Left lung (tissue), 10 donors: ENCODE data around the gene SLC16A7. TPM values are rescaled to one million over a fixed set of nuclear protein-coding genes. Genes with fewer than 3 reads are reported as not detected.
A peak's percentile ranks its signal among the peaks of the same experiment; 100 is the strongest.

ENCODE experiments used
- ATAC-seq: fragments of 200-7000 bp; cut with Tn5 transposase; one replicate; pipeline ENCODE4 v1.9.1; 2020; ENCODE audit warnings: moderate library complexity
- DNase-seq, 4 donors: peaks; one replicate each; pipeline ENCODE4 v3.0.0-alpha.2; 2013 to 2020
- H3K27ac ChIP-seq, 2 donors: fragments of 200-600 bp; sonication (generic) in 1 of 2; one replicate each; pipeline versions ENCODE4 v1.5.0 to v1.8.0; 2020 to 2021
- H3K27me3 ChIP-seq, 2 donors: fragments of 200-600 bp; sonication (generic) in 1 of 2; one replicate each; pipeline versions ENCODE4 v1.5.0 to v1.8.0; 2020 to 2021
- H3K36me3 ChIP-seq, 2 donors: fragments of 200-600 bp; sonication (generic) in 1 of 2; one replicate each; pipeline versions ENCODE4 v1.5.0 to v1.8.0; 2020 to 2021
- H3K4me1 ChIP-seq, 2 donors: fragments of 200-600 bp; one replicate each; pipeline ENCODE4 v1.8.0; 2021
- H3K4me3 ChIP-seq, 2 donors: fragments of 200-600 bp; sonication (generic) in 1 of 2; one replicate each; pipeline versions ENCODE4 v1.5.0 to v1.8.0; 2020 to 2021; ENCODE audit warnings: mild to moderate bottlenecking in 1 of 2
- H3K9me3 ChIP-seq, 2 donors: fragments of 200-600 bp; sonication (generic) in 1 of 2; one replicate each; pipeline versions ENCODE4 v1.5.0 to v1.8.0; 2020 to 2021
- intact Hi-C, 2 donors: fragments of 100-400 bp; cut with DNase I; formaldehyde crosslinking; loops; one replicate each; pipeline versions ENCODE4 v1.11.2 to v1.14.2; 2022
- polyA plus RNA-seq, 6 donors: library from polyadenylated mRNA; unstranded; fragments of 120-200 nt; gene quantifications; one replicate each; pipeline ENCODE4 v1.2.1, GENCODE V29; 2013; ENCODE audit not compliant: insufficient read length in 6 of 6
- total RNA-seq, 2 donors: library from RNA; stranded (reverse); fragmentation: NEBNext Ultra II Directional; extraction: Animal tissue kit (Norgen Biotek cat#: 25700); gene quantifications; one replicate each; pipeline ENCODE4 v1.2.1, GENCODE V29; 2021
- TF ChIP-seq, protein P1 (sequence below), 2 donors: fragments of 200-600 bp; sonication (generic) in 1 of 2; IDR thresholded peaks; one replicate each; pipeline versions ENCODE4 v1.5.0 to v1.8.0; 2021; ENCODE audit warnings: antibody characterized with exemption in 2 of 2
- donor health status: DM: no; HTN: yes; CAD: no.
- donor health status: DM: no; HTN: no; CAD: no.

Gene SLC16A7
- total and polyA plus RNA-seq, 8 donors = 2.5 to 33.9 (median 2.8) TPM

DNA sequence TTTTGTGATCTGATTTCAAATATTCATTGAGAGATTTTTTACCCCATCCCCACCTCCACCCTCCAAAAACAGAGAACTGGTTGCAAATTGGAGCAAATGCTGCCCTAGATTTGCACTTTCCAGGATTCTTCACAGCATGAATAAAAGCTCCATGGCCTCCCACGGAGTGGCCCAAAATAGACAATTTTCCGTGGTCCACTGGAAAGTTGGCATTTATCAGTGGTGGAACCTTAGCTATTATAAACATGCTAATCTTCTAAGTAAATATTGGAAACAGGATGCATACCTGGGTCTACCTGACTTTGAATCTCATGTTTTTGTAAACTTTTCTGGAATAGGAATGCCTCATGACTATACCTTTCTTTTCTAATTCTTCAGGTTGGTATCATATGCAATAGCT lies 123.9 kb downstream of the SLC16A7 start:
- no peaks in the 10 kb centered on the region for H3K36me3 ChIP-seq
- DNase-seq = no peak
- TF ChIP-seq, protein P1, sequence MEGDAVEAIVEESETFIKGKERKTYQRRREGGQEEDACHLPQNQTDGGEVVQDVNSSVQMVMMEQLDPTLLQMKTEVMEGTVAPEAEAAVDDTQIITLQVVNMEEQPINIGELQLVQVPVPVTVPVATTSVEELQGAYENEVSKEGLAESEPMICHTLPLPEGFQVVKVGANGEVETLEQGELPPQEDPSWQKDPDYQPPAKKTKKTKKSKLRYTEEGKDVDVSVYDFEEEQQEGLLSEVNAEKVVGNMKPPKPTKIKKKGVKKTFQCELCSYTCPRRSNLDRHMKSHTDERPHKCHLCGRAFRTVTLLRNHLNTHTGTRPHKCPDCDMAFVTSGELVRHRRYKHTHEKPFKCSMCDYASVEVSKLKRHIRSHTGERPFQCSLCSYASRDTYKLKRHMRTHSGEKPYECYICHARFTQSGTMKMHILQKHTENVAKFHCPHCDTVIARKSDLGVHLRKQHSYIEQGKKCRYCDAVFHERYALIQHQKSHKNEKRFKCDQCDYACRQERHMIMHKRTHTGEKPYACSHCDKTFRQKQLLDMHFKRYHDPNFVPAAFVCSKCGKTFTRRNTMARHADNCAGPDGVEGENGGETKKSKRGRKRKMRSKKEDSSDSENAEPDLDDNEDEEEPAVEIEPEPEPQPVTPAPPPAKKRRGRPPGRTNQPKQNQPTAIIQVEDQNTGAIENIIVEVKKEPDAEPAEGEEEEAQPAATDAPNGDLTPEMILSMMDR (IDR thresholded peaks at IDR 0.05) = no peak
- no peak for ATAC-seq
- no peak overlapping the region for H3K27ac ChIP-seq
- H3K27me3 ChIP-seq = no peaks in the 10 kb centered on the region
- intact Hi-C loops = no loop called here
- H3K9me3 ChIP-seq = no peaks in the 10 kb centered on the region
- no peaks in the 10 kb centered on the region for H3K4me1 ChIP-seq
- H3K4me3 ChIP-seq = no peak overlapping the region

DNA sequence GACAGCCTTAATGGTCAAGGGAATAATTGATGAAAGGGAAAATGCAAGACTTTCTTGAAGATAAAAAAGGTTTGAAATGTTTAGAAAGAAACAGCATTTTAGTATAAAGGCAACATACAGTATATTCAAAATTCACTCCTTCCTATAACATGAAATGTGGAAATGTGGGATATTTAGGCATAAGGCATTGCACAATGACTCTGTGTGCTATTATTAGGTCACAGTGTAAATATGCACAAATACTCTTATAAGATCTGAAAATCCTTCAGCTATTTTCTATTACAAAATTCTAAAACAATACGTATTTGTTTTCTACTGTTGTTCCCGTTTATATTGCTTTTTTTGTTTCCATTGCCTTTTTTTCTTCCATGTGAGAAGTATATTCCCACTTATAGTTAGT lies 127.7 kb downstream of the SLC16A7 start:
- intact Hi-C loops = no loop called here
- Histone ChIP-seq H3K27ac (no peak overlapping the region), H3K27me3 (no peaks in the 10 kb centered on the region), H3K9me3 (no peaks in the 10 kb centered on the region), H3K4me3 (no peak overlapping the region), H3K36me3 (no peaks in the 10 kb centered on the region), H3K4me1 (no peaks in the 10 kb centered on the region)
- TF ChIP-seq, protein P1 (IDR thresholded peaks at IDR 0.05) = no peak
- ATAC-seq (peak; percentile 75), DNase-seq (no peak)

DNA sequence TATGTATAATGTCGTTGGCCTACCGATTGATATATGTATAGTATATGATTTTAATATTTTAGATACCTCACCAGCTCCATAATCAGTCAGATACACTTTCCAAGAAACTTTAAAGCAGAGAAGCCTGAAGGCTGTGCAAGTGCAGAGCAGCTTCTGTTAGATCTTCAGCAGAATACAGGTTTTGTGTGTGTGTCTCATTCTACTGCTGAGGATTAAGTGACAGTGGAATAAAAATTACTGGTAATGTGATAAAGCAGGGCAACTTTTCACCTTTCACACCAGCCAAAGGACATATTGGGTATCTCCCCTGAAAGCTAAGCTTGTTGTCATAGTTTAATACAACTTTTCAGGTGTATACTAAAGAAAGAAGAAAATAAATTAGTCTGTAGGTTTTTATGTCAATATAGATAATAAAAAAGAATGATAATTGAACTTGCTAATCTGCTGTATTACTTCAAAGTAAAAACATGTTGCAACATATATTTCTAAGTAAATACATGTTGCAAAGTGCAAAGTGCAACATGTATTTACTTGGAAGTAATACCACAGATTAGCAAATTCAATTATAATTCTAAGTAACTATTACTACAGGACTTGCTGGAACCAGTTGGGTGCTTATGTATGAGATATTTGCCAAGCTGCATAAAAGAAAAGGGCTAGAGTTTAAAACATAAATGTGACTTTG lies 128.3 kb downstream of the SLC16A7 start:
- Histone ChIP-seq H3K4me3 (no peak overlapping the region), H3K36me3 (no peaks in the 10 kb centered on the region), H3K27me3 (no peaks in the 10 kb centered on the region), H3K27ac (no peak overlapping the region), H3K4me1 (no peaks in the 10 kb centered on the region), H3K9me3 (no peaks in the 10 kb centered on the region)
- intact Hi-C loops = no loop called here
- ATAC-seq (peak; percentile 46), DNase-seq (no peak)
- TF ChIP-seq, protein P1 (IDR thresholded peaks at IDR 0.05) = no peak

DNA sequence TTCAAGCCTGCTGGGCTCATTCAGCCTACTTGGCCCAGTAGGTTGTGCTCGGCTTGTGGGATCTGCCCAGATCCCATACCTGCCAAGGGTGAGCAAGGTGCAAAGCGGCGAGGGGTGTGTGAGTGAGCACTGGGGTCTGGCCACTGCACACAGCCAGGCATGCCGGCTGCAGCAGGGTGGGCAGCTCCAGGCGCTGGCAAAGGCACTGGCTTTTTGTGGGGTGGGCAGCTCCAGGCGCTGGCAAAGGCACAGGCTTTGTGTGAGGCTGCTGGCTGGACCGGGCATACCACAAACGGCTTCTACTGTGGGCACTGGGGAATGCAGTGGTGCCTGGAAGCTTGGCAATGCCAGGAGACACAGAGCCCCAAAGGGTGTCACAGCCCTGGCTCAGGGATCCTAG lies 137.4 kb downstream of the SLC16A7 start:
- no peaks in the 10 kb centered on the region for H3K36me3 ChIP-seq
- H3K4me3 ChIP-seq = no peak overlapping the region
- no peak overlapping the region for H3K27ac ChIP-seq
- H3K4me1 ChIP-seq = no peaks in the 10 kb centered on the region
- H3K9me3 ChIP-seq = no peaks in the 10 kb centered on the region
- intact Hi-C loops = no loop called here
- DNase-seq = peak in 1 of 4 donors; percentile 64
- TF ChIP-seq, protein P1 (IDR thresholded peaks at IDR 0.05) = no peak
- ATAC-seq = no peak
- no peaks in the 10 kb centered on the region for H3K27me3 ChIP-seq

DNA sequence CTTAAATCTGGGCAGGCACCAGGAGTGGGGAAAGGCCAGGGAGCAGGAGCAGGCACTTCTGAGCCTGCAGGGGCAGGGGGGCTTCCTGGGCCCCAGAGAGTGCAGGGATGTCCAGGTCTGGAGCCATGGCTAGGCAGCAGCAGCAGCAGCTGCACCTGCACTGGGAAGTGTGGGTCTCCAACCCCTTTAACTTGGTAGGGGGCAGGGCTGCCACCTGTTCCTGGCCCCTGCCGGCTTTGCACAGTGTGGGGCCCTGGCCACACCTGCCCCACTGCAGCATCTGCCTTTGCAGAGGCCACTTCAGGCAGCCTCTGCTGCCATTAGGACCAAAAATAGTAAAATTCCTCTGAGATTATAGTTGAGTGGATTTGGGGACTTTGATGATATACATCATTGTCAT lies 138.5 kb downstream of the SLC16A7 start:
- ATAC-seq (no peak), DNase-seq (peak in 1 of 4 donors; percentile 45)
- H3K4me3 ChIP-seq = no peak overlapping the region

More for the DNA sequence above, 138.5 kb downstream of the SLC16A7 start:
- TF ChIP-seq, protein P1 (IDR thresholded peaks at IDR 0.05) = no peak
- intact Hi-C loops = no loop called here
- Histone ChIP-seq H3K4me1 (no peaks in the 10 kb centered on the region), H3K9me3 (no peaks in the 10 kb centered on the region), H3K36me3 (no peaks in the 10 kb centered on the region), H3K27me3 (no peaks in the 10 kb centered on the region), H3K27ac (no peak overlapping the region)
